Choroid plexus epithelial cell (primary cell): ENCODE results near the gene HDAC11.

Experiments
- DNase-seq: peaks from one replicate; pipeline ENCODE4 v3.0.0-alpha.2; 2010; ENCODE audit warnings: low read depth
- H3K4me3 ChIP-seq: 2 replicates; pipeline ENCODE4 v1.5.1; 2011; ENCODE audit warnings: low read depth, mild to moderate bottlenecking, control low read depth, low read length, moderate library complexity
- CTCF ChIP-seq: conservative IDR thresholded peaks from 2 replicates; pipeline ENCODE4 v1.5.1; 2011; ENCODE audit warnings: low read depth, mild to moderate bottlenecking, control low read depth, inconsistent platforms, low read length, moderate library complexity

HDAC11 gene

GRCh38 chr3:13522236-13522635, 42.1 kb downstream of the HDAC11 start:
- DNase-seq = no peak
- no peak overlapping the region for H3K4me3 ChIP-seq
- TF ChIP-seq CTCF = no peak

- no peak for TF ChIP-seq CTCF
- no peak overlapping the region for H3K4me3 ChIP-seq
- peak; percentile 79 for DNase-seq
Observed at GRCh38 chr3:13524979-13525669, 45.0 kb downstream of the HDAC11 start.

GRCh38 chr3:13525827-13526625, 45.9 kb downstream of the HDAC11 start:
- DNase-seq = peak; percentile 68
- TF ChIP-seq CTCF = no peak
- no peak overlapping the region for H3K4me3 ChIP-seq

- no peak for DNase-seq
- no peak overlapping the region for H3K4me3 ChIP-seq
- no peak for TF ChIP-seq CTCF
Observed at GRCh38 chr3:13526626-13526949, 46.5 kb downstream of the HDAC11 start.

- peak; percentile 63 for TF ChIP-seq CTCF
- DNase-seq = peak; percentile 54
- H3K4me3 ChIP-seq = no peak overlapping the region
Observed at GRCh38 chr3:13528217-13528867, 48.2 kb downstream of the HDAC11 start.

GRCh38 chr3:13529196-13530112, 49.3 kb downstream of the HDAC11 start:
- no peak for TF ChIP-seq CTCF
- H3K4me3 ChIP-seq = no peak overlapping the region
- no peak for DNase-seq
